GM23338 (cell line): Measurements from ENCODE around the gene RFX2.

Experiments used
- CTCF ChIP-seq, 2 experiments: fragments of 200-600 bp in 1 of 2; sonication (generic) in 1 of 2; conservative IDR thresholded peaks; 2 replicates each; pipeline versions ENCODE4 v1.5.1 to v1.6.1; 2016 to 2017; ENCODE audit warnings: antibody characterized with exemption in 2 of 2, low read depth in 2 of 2, mild to moderate bottlenecking in 2 of 2, moderate library complexity in 1 of 2
- EZH2 ChIP-seq: fragments of 200-600 bp; sonication (generic); IDR thresholded peaks from one replicate; pipeline ENCODE4 v1.8.0; 2017; ENCODE audit warnings: antibody characterized with exemption, mild to moderate bottlenecking, low read depth; ENCODE audit not compliant: unreplicated experiment
- EZH2phosphoT487 ChIP-seq: fragments of 200-600 bp; sonication (generic); IDR thresholded peaks from one replicate; pipeline ENCODE4 v1.8.1; 2018; ENCODE audit warnings: antibody characterized with exemption; ENCODE audit not compliant: unreplicated experiment
- JUNB ChIP-seq: IDR thresholded peaks from one replicate; pipeline ENCODE4 v1.6.1; 2016; ENCODE audit warnings: antibody characterized with exemption; ENCODE audit not compliant: unreplicated experiment
- POLR2AphosphoS5 ChIP-seq: IDR thresholded peaks from 2 replicates; pipeline ENCODE4 v1.6.1; 2016; ENCODE audit warnings: antibody characterized with exemption, low read depth

DNA sequence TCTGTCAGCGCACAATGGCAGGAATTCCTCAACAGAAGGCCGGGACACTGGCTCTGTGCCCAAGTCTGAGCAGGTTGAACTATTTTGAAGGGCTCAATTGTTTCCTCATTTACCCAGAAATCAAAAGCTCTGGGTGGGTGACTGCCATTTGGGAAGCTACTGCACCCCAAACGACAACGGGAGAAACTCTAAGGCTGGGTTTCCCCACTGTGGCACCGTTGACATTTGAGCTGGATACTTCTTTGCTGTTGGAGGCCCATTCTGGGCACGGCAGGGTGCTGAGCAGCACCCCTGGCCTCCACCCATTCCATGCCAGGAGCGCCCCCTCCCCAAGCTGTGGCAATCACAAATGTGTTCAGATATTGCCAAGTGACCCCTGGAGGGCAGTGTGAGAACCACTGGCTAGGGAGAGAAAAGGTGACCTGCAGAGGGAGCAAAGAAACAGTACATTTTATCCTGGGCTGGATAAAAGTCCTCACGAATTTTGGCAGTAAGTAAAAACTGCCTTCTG is 62.5 kb downstream of the RFX2 start:
- TF ChIP-seq CTCF (conservative IDR thresholded peaks at IDR 0.05; ENCODE audit: low read depth in 2 of 2) = peak; percentile 85 to 91
- no peak for TF ChIP-seq POLR2AphosphoS5
- TF ChIP-seq JUNB = no peak
- no peak for TF ChIP-seq EZH2phosphoT487
- TF ChIP-seq EZH2 = no peak
